IMR-90 (cell line): ENCODE measurements around the gene TAS2R4.

Experiments
- POLR2A ChIP-seq: IDR thresholded peaks from 2 replicates; pipeline ENCODE4 v1.6.1; 2012; ENCODE audit warnings: mild to moderate bottlenecking, low read depth, low read length
- TF ChIP-seq, protein P1 (sequence below): conservative IDR thresholded peaks from 2 replicates; pipeline ENCODE4 v1.5.1; 2012; ENCODE audit warnings: mild to moderate bottlenecking, low read depth, low read length, improper control_type of control experiment

DNA sequence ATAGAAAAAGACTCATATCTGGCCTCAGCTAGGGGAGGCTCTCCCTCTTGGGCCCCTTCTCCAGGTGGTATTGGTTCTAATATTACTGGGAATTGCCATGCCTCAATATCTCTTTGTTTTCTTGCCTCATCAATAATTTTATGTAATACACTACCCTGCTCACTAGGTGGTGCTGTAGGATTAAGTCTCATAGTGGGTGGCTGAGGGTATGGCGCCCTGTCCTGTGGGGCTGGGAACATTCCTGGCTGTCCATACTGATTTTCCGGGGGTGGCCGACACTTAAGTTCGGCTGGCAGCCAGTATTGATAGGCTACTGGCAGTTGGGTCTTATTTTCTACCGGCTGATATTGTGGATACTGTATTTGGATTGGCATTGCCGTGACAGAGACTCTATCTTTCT, 21.5 kb upstream of the TAS2R4 start:
- TF ChIP-seq POLR2A: no peak
- TF ChIP-seq, protein P1, sequence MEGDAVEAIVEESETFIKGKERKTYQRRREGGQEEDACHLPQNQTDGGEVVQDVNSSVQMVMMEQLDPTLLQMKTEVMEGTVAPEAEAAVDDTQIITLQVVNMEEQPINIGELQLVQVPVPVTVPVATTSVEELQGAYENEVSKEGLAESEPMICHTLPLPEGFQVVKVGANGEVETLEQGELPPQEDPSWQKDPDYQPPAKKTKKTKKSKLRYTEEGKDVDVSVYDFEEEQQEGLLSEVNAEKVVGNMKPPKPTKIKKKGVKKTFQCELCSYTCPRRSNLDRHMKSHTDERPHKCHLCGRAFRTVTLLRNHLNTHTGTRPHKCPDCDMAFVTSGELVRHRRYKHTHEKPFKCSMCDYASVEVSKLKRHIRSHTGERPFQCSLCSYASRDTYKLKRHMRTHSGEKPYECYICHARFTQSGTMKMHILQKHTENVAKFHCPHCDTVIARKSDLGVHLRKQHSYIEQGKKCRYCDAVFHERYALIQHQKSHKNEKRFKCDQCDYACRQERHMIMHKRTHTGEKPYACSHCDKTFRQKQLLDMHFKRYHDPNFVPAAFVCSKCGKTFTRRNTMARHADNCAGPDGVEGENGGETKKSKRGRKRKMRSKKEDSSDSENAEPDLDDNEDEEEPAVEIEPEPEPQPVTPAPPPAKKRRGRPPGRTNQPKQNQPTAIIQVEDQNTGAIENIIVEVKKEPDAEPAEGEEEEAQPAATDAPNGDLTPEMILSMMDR: peak; percentile 38
